Nephron (organoid): ENCODE results near the gene CCDC107.
A peak's percentile ranks its signal among the peaks of the same experiment; 100 is the strongest.

ENCODE experiments used
- H3K27ac Mint-ChIP-seq, 3 experiments: 2 replicates each; pipeline ENCODE4 v1.8.0; 2020; ENCODE audit warnings: mixed read lengths in 3 of 3, mild to moderate bottlenecking in 2 of 3, moderate library complexity in 1 of 3
- H3K27me3 Mint-ChIP-seq: 2 replicates; pipeline ENCODE4 v1.8.0; 2021; ENCODE audit warnings: low read depth, mild to moderate bottlenecking, moderate library complexity, mixed read lengths
- H3K36me3 Mint-ChIP-seq: 2 replicates; pipeline ENCODE4 v1.8.0; 2020; ENCODE audit warnings: low read depth, mixed read lengths
- H3K4me1 Mint-ChIP-seq: 2 replicates; pipeline ENCODE4 v1.8.0; 2020; ENCODE audit warnings: mixed read lengths
- H3K4me3 Mint-ChIP-seq, 3 experiments: 2 replicates each; pipeline ENCODE4 v1.8.0; 2020; ENCODE audit warnings: mild to moderate bottlenecking in 3 of 3, mixed read lengths in 3 of 3, moderate library complexity in 2 of 3
- H3K9me3 Mint-ChIP-seq: 2 replicates; pipeline ENCODE4 v1.8.0; 2020; ENCODE audit warnings: mixed read lengths
- TF ChIP-seq, protein P1 (sequence below), 3 experiments: fragments of 200-600 bp; sonication (generic); IDR thresholded peaks; one replicate each; pipeline ENCODE4 v1.5.0; 2021; ENCODE audit warnings: antibody characterized with exemption in 3 of 3; ENCODE audit not compliant: unreplicated experiment in 3 of 3

Gene CCDC107

DNA sequence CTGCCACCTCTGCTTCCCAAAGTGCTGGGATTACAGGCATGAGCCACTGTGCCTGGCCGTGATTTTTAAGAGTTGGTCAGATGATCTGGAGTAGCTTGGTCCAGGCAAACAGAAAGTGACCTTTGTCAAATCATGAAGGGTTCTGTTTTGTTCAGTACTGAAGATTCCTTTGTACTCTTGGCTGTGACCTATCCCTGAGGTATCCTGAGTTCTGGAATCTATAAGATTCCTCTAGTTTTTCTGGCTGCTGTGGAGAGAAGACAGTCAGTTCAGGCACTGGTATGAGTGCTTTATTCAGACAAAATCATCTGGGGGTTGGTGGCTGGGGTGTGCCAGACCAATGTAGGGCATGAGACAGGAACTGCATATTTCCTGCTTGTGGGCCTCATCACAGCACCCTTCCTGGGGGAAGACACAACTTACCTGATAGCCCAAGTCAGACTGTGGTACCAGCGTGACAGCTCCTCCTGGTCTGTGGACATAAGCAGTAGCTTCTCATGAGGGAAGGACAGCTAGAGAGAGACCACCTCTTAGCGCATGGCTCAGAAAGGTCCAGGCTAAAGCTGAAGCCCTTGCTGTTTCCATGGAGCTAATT lies 3.8 kb downstream of the CCDC107 start:
- H3K36me3 Mint-ChIP-seq, result peaks cover 28% of the 10 kb centered on the region
- H3K27ac Mint-ChIP-seq, result peak overlapping the region; percentile 45 to 73 (median 53)
- TF ChIP-seq, protein P1, sequence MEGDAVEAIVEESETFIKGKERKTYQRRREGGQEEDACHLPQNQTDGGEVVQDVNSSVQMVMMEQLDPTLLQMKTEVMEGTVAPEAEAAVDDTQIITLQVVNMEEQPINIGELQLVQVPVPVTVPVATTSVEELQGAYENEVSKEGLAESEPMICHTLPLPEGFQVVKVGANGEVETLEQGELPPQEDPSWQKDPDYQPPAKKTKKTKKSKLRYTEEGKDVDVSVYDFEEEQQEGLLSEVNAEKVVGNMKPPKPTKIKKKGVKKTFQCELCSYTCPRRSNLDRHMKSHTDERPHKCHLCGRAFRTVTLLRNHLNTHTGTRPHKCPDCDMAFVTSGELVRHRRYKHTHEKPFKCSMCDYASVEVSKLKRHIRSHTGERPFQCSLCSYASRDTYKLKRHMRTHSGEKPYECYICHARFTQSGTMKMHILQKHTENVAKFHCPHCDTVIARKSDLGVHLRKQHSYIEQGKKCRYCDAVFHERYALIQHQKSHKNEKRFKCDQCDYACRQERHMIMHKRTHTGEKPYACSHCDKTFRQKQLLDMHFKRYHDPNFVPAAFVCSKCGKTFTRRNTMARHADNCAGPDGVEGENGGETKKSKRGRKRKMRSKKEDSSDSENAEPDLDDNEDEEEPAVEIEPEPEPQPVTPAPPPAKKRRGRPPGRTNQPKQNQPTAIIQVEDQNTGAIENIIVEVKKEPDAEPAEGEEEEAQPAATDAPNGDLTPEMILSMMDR (IDR thresholded peaks at IDR 0.05; ENCODE audit: unreplicated experiment in 3 of 3), result no peak
- no peaks in the 10 kb centered on the region for H3K9me3 Mint-ChIP-seq
- peaks cover 5% of the 10 kb centered on the region for H3K27me3 Mint-ChIP-seq
- H3K4me3 Mint-ChIP-seq, result peak overlapping the region; percentile 37 to 87 (median 45)
- peaks cover 68% of the 10 kb centered on the region for H3K4me1 Mint-ChIP-seq

- TF ChIP-seq, protein P1 (IDR thresholded peaks at IDR 0.05; ENCODE audit: unreplicated experiment in 3 of 3), result no peak
- Mint-ChIP-seq H3K27ac (peak overlapping the region in 2 of 3 experiments; percentile 58 to 73), H3K4me3 (peak overlapping the region; percentile 1 to 87 (median 37)), H3K9me3 (no peaks in the 10 kb centered on the region), H3K4me1 (peaks cover 63% of the 10 kb centered on the region), H3K36me3 (peaks cover 28% of the 10 kb centered on the region), H3K27me3 (peaks cover 5% of the 10 kb centered on the region)
Measured at GRCh38 chr9:35662437-35662836, 4.3 kb downstream of the CCDC107 start.

GRCh38 chr9:35664531-35665470 lies 6.7 kb downstream of the CCDC107 start, which contains the start of gene ARHGEF39:
ARHGEF39 (minus strand) TSS chr9:35665195; CDS start chr9:35665169, 26 bp downstream.
- Mint-ChIP-seq H3K9me3 (no peaks in the 10 kb centered on the region), H3K36me3 (peaks cover 19% of the 10 kb centered on the region)
- TF ChIP-seq, protein P1 (IDR thresholded peaks at IDR 0.05; ENCODE audit: unreplicated experiment in 3 of 3), result peak in 2 of 3 experiments; percentile 18 to 38

DNA sequence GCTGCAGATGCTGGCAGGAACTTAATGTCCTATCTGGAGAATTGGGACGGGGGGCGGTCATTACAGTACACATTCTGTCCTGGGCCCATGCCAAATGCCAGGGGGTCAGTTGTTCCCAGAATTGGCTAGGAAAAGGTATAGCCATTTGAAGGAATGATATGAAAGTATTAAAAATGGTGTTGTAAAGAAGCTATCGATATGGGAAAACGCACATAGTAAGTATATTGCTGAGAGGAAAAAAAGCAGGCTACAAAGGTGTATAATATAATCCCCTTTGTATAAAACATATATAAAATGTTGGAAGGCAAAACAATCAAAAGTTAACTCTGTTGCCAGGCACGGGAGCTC lies 7.4 kb downstream of the CCDC107 start:
- Mint-ChIP-seq H3K4me3 (peak overlapping the region; percentile 85 to 87 (median 87)), H3K27me3 (no peaks in the 10 kb centered on the region), H3K36me3 (peaks cover 15% of the 10 kb centered on the region), H3K9me3 (no peaks in the 10 kb centered on the region), H3K27ac (peak overlapping the region; percentile 27 to 89 (median 84)), H3K4me1 (peaks cover 60% of the 10 kb centered on the region)
- TF ChIP-seq, protein P1 (IDR thresholded peaks at IDR 0.05; ENCODE audit: unreplicated experiment in 3 of 3), result no peak

More at GRCh38 chr9:35664531-35665470, 6.7 kb downstream of the CCDC107 start, which contains the start of gene ARHGEF39:
- Mint-ChIP-seq H3K4me1 (peaks cover 63% of the 10 kb centered on the region), H3K27me3 (no peaks in the 10 kb centered on the region), H3K4me3 (peak within 1 kb of the TSS; percentile 85 to 87 (median 87)), H3K27ac (peak within 1 kb of the TSS; percentile 78 to 89 (median 84))

- peaks cover 9% of the 10 kb centered on the region for H3K36me3 Mint-ChIP-seq
- no peaks in the 10 kb centered on the region for H3K9me3 Mint-ChIP-seq
- H3K27me3 Mint-ChIP-seq, result no peaks in the 10 kb centered on the region
- peaks cover 57% of the 10 kb centered on the region for H3K4me1 Mint-ChIP-seq
- H3K4me3 Mint-ChIP-seq, result peak overlapping the region; percentile 73 to 87 (median 85)
- TF ChIP-seq, protein P1 (IDR thresholded peaks at IDR 0.05; ENCODE audit: unreplicated experiment in 3 of 3), result no peak
- H3K27ac Mint-ChIP-seq, result peak overlapping the region; percentile 78 to 85 (median 84)
Measured at GRCh38 chr9:35666045-35666444, 8.0 kb downstream of the CCDC107 start.
